ENCODE measurements around the gene CER1. TPM values are rescaled to one million over a fixed set of nuclear protein-coding genes. Genes with fewer than 3 reads are reported as not detected.

CER1 gene
- total RNA-seq, 4 donors from 2014 or later = 1.9 to 7.6 TPM; not detected in 2

DNA sequence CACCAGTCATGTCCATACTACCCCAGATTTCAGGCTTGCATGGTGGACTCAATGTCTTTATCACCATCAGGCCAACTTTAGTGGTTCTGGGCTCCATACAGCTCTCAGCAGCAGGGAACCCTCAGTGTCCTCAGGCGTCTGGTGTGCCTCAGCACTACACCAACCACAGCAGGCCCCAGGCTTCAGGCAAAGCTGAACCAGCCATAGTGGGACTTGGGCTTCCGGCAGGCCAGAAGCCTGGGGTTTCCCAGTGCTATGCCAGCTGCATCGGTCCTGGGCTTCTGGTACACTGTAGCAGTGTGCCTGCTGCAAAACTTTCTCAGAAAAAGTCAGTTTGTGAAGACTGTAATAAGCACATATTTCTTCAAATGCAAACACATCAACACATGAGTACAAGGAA is 18.3 kb downstream of the CER1 start:
- DNase-seq = no peak
- Histone ChIP-seq H3K27ac (no peak overlapping the region), H3K27me3 (no peaks in the 10 kb centered on the region), H3K4me1 (no peaks in the 10 kb centered on the region), H3K36me3 (no peaks in the 10 kb centered on the region), H3K9me3 (no peaks in the 10 kb centered on the region), H3K4me3 (no peak overlapping the region)
- TF ChIP-seq POLR2A (IDR thresholded peaks at IDR 0.05) = no peak
- TF ChIP-seq, protein P1, sequence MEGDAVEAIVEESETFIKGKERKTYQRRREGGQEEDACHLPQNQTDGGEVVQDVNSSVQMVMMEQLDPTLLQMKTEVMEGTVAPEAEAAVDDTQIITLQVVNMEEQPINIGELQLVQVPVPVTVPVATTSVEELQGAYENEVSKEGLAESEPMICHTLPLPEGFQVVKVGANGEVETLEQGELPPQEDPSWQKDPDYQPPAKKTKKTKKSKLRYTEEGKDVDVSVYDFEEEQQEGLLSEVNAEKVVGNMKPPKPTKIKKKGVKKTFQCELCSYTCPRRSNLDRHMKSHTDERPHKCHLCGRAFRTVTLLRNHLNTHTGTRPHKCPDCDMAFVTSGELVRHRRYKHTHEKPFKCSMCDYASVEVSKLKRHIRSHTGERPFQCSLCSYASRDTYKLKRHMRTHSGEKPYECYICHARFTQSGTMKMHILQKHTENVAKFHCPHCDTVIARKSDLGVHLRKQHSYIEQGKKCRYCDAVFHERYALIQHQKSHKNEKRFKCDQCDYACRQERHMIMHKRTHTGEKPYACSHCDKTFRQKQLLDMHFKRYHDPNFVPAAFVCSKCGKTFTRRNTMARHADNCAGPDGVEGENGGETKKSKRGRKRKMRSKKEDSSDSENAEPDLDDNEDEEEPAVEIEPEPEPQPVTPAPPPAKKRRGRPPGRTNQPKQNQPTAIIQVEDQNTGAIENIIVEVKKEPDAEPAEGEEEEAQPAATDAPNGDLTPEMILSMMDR (IDR thresholded peaks at IDR 0.05) = no peak

DNA sequence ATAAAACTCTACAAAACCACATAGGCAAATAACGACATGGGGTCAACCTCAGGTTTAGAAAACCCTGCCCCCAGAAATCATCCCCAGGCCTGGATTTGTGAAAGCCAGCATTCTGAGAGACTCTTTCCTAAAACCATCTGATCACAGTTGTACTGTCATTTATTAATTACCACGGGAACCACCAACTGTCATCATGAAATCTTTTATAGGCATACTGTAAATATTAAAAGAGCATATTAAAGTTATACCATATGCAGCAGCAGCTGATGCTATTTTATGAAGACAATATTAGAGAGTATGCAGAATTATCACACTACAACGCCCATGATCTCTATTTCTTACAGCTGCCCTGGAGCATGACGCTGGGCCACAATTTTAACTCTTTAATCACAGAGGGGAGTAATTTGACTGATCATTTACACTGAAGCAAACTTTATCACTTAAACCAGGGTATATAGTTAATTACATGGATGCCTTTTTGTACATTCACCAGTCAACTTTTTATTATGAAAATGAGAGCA is 20.3 kb downstream of the CER1 start:
- H3K36me3 ChIP-seq = no peaks in the 10 kb centered on the region
- no peak overlapping the region for H3K4me3 ChIP-seq
- no peaks in the 10 kb centered on the region for H3K27me3 ChIP-seq
- H3K9me3 ChIP-seq = no peaks in the 10 kb centered on the region
- TF ChIP-seq POLR2A (IDR thresholded peaks at IDR 0.05) = no peak
- TF ChIP-seq, protein P1 (IDR thresholded peaks at IDR 0.05) = no peak
- DNase-seq = no peak
- no peaks in the 10 kb centered on the region for H3K4me1 ChIP-seq
- H3K27ac ChIP-seq = no peak overlapping the region

DNA sequence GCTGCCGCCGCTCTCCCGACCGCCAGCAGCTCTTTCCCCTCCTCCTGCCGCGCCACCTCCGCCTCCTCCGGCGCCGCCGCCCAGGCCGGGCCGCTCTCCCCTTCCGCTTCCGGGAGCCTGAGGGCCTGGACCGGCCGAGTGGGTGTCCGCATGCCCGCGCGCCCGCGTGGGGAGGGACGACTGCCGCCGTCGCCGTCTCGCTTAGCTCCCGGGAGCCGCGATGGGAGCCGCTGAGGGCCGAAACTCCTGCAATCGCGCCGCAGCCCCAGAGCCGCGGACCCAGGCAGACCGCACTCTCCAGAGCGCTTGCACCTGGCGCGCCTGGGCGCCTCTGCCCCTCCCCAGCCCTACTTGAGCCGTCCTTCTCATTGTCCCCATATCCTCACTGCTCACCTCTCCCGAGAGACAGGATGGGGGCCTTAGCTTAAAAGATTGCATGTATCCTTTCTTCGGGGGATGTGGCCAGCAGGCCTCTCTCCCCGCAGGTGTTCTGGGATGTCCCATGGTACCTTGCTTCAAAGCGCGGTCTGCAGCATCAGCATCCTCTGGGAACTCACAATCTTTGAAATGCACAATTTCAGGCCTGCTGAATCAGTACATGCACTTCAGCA is 29.2 kb downstream of the CER1 start, which contains the start of gene ZDHHC21:
ZDHHC21 (minus strand) TSS at position 182 of the 611 bp plus-strand sequence. CDS start 19,092 bp downstream, outside the sequence.
- Histone ChIP-seq H3K9me3 (no peaks in the 10 kb centered on the region), H3K27ac (peak within 1 kb of the TSS; percentile 67 to 82 (median 74)), H3K36me3 (peaks cover 0 to 15% (median 0%) of the 10 kb centered on the region in 3 donors), H3K4me3 (peak within 1 kb of the TSS; percentile 59 to 98 (median 90)), H3K27me3 (no peaks in the 10 kb centered on the region), H3K4me1 (peaks cover 0 to 22% (median 0%) of the 10 kb centered on the region in 4 donors)
- peak; percentile 55 to 84 (median 84) for DNase-seq
- TF ChIP-seq, protein P1 (IDR thresholded peaks at IDR 0.05) = no peak
- peak; percentile 38 to 50 for TF ChIP-seq POLR2A (IDR thresholded peaks at IDR 0.05)

DNA sequence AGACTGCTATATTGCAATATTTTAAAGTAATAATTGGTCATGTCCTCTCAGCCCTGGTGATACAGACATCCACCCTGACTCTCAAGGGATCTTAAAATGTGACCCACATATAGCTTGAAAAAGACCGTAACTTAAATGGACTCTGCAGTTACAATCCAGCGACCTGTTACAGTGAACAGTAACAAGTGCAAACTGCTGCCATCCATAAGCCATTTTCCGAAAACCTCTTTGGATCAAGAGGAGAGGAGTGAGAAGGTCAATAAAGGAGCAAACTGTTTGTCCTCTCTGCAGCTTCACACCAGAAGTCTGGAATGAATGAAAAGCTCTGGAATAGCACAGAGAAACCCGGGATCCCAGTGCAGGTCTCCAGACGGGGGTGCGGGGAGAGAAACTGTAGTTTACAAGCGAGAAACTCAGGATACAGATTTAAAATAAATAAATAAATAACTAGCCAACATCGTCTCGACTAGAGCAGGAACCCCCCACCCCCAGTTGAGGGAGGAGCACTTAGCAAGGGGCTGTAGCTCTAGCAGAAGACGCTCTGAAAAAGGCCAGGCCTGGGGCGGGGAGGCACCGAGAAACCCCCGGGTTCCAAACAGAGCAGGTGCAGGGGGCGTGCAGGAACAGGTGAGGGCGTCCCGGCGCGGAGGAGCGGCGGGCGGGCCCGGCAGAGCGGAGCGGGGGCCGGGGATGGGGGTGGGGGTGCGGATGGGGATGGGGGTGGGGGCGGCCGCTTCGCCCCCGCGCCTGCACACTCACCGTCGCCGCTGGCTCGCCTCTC is 29.9 kb downstream of the CER1 start:
- peaks cover 0 to 22% (median 0%) of the 10 kb centered on the region in 4 donors for H3K4me1 ChIP-seq
- peak overlapping the region; percentile 59 to 98 (median 90) for H3K4me3 ChIP-seq
- H3K27ac ChIP-seq = peak overlapping the region; percentile 67 to 82 (median 74)
- H3K9me3 ChIP-seq = no peaks in the 10 kb centered on the region
- DNase-seq = peak in 2 of 3 donors; percentile 41 to 62
- TF ChIP-seq, protein P1 (IDR thresholded peaks at IDR 0.05) = no peak
- no peak for TF ChIP-seq POLR2A (IDR thresholded peaks at IDR 0.05)
- no peaks in the 10 kb centered on the region for H3K27me3 ChIP-seq
- peaks cover 0 to 21% (median 0%) of the 10 kb centered on the region in 3 donors for H3K36me3 ChIP-seq

DNA sequence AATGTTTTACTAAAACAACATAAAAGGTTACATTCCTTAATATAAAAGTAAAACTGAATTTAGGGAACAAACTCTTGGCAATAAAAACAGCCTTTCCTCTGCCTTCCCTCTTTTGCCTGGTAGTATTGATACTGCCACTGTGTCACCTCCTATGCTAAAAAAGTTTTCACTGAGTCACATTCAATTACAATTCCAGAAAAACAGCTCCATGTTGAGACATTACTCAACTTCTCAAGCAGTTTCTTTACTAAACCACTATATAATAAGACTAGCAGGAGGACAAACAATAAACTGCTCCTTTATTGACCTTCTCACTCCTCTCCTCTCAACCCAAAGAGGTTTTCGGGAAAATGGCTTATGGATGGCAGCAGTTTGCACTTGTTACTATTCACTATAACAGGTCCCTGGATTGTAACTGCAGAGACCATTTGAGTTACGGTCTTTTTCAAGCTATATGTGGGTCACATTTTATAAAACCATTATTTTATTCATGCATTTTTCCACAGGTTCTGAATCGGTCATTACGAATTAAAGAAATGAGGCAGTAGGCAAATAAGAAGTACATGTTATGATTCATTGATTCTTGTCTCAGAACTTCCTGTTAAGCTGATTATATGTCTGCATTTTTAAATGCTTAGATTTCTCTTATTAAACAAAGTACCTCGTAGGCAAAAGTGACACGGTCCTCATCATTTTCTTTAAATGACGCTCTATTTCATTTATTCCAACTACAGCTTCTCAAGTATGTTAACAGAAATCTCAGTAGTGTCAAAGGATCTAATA is 31.4 kb downstream of the CER1 start:
- Histone ChIP-seq H3K9me3 (no peaks in the 10 kb centered on the region), H3K27me3 (no peaks in the 10 kb centered on the region), H3K4me1 (peaks cover 0 to 22% (median 0%) of the 10 kb centered on the region in 4 donors), H3K4me3 (no peak overlapping the region), H3K36me3 (peaks cover 0 to 32% (median 0%) of the 10 kb centered on the region in 3 donors), H3K27ac (no peak overlapping the region)
- TF ChIP-seq, protein P1 (IDR thresholded peaks at IDR 0.05) = no peak
- TF ChIP-seq POLR2A (IDR thresholded peaks at IDR 0.05) = no peak
- DNase-seq = no peak

Data from Peyer's patch (tissue), 4 donors.